ENCODE results near the gene CD19. TPM values are rescaled to one million over a fixed set of nuclear protein-coding genes. Genes with fewer than 3 reads are reported as not detected.
"Not testable (repeated sequence)": the region's sequence is repeated elsewhere in the genome, so short reads cannot be mapped to it uniquely, and the experiment has no call there.

CD19 gene
- total RNA-seq, 1 donor from 2014 or later, result not detected

DNA sequence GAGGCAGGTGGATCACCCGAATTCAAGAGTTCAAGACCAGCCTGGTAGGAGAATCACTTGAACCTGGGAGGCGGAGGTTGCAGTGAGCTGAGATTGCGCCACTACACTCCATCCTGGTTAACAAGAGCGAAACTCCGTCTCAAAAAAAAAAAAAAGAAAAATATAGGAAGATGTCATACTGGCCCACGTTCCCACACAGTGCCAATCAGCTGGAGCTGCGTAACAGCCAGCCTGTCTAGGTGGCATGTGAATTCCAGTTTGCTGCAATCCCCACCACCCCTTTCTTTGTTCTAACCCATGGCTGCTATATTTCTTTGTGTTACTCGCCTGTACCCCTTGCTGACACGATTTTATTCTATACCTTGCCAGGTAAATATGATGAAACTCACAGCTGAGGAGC lies 26.4 kb downstream of the CD19 start:
- Mint-ChIP-seq H3K27me3 (ENCODE audit: low read depth) (no peaks in the 10 kb centered on the region), H3K4me1 (no peaks in the 10 kb centered on the region), H3K36me3 (peaks cover 29% of the 10 kb centered on the region), H3K9me3 (no peaks in the 10 kb centered on the region), H3K4me3 (no peak overlapping the region), H3K27ac (no peak overlapping the region)
- TF ChIP-seq, protein P1, sequence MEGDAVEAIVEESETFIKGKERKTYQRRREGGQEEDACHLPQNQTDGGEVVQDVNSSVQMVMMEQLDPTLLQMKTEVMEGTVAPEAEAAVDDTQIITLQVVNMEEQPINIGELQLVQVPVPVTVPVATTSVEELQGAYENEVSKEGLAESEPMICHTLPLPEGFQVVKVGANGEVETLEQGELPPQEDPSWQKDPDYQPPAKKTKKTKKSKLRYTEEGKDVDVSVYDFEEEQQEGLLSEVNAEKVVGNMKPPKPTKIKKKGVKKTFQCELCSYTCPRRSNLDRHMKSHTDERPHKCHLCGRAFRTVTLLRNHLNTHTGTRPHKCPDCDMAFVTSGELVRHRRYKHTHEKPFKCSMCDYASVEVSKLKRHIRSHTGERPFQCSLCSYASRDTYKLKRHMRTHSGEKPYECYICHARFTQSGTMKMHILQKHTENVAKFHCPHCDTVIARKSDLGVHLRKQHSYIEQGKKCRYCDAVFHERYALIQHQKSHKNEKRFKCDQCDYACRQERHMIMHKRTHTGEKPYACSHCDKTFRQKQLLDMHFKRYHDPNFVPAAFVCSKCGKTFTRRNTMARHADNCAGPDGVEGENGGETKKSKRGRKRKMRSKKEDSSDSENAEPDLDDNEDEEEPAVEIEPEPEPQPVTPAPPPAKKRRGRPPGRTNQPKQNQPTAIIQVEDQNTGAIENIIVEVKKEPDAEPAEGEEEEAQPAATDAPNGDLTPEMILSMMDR (IDR thresholded peaks at IDR 0.05; ENCODE audit: unreplicated experiment), result no peak
- no peak for DNase-seq (ENCODE audit: low spot score in 2 of 2, unreplicated experiment in 2 of 2)

DNA sequence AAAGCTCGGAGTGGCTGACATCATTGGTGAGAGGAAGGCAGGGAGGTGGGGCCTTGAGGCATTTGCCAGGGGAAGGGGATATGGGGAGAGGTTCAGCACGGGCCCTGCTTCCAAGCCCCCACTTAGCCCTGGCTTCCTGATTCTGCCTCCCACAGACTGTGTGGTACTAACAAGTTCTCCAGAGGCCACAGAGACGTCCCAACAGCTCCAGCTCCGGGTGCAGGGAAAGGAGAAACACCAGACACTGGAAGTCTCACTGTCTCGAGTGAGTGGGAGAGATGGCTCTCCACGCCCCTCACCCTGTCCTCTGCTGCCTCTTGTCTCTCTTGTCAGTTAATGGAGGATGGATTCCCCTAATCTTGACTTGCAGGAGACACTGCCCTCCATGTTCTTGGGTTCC lies 27.1 kb downstream of the CD19 start:
- no peak for DNase-seq (ENCODE audit: low spot score in 2 of 2, unreplicated experiment in 2 of 2)
- no peaks in the 10 kb centered on the region for H3K27me3 Mint-ChIP-seq (ENCODE audit: low read depth)

DNA sequence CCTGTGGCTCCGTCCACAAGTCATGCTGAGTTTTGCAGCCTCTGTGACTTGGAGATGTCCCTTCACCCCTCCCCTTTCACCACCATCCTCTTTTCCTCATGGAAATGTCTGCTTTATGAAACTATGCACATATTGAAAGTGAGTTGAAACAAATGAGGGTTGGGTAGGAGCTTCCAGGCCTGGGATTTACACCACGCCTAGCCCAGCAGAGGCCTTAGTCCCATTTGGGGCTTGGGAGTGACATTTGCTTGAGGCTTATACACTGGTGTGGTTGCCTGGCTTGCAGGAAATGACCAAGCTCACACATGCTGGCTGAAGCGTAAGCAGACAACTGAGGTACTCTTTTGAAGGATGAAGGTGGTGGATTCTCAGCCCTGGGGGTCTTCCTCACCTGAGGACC lies 32.3 kb downstream of the CD19 start:
- Mint-ChIP-seq H3K27ac (no peak overlapping the region), H3K4me1 (no peaks in the 10 kb centered on the region), H3K36me3 (peaks cover 25% of the 10 kb centered on the region), H3K4me3 (no peak overlapping the region), H3K9me3 (no peaks in the 10 kb centered on the region), H3K27me3 (ENCODE audit: low read depth) (no peaks in the 10 kb centered on the region)
- no peak for DNase-seq (ENCODE audit: low spot score in 2 of 2, unreplicated experiment in 2 of 2)
- TF ChIP-seq, protein P1 (IDR thresholded peaks at IDR 0.05; ENCODE audit: unreplicated experiment), result no peak

More for the DNA sequence above, 27.1 kb downstream of the CD19 start:
- no peak overlapping the region for H3K4me3 Mint-ChIP-seq
- TF ChIP-seq, protein P1 (IDR thresholded peaks at IDR 0.05; ENCODE audit: unreplicated experiment), result no peak
- peaks cover 34% of the 10 kb centered on the region for H3K36me3 Mint-ChIP-seq
- no peak overlapping the region for H3K27ac Mint-ChIP-seq
- no peaks in the 10 kb centered on the region for H3K9me3 Mint-ChIP-seq
- no peaks in the 10 kb centered on the region for H3K4me1 Mint-ChIP-seq

DNA sequence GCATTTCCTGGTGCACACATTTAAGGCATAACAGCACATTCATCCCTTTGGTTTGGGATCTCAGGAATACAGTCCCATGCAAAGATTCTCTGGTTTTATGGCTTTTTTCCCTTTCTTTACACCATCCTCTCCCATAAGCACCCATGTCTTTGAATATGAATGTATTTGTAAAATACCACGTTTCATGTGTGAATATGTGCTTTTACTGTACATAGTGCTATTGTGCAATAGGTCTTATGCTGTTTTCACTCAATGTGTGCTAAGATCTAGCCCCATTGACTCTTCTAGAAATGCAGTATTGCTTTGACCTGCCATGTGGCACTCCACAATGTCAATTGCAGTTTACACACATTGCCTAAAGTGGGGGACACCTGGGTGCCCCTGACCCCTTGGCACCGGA lies 32.7 kb downstream of the CD19 start:
- peaks cover 23% of the 10 kb centered on the region for H3K36me3 Mint-ChIP-seq
- H3K4me3 Mint-ChIP-seq, result no peak overlapping the region
- H3K27ac Mint-ChIP-seq, result no peak overlapping the region
- no peaks in the 10 kb centered on the region for H3K27me3 Mint-ChIP-seq (ENCODE audit: low read depth)
- TF ChIP-seq, protein P1 (IDR thresholded peaks at IDR 0.05; ENCODE audit: unreplicated experiment), result no peak
- H3K9me3 Mint-ChIP-seq, result no peaks in the 10 kb centered on the region
- H3K4me1 Mint-ChIP-seq, result no peaks in the 10 kb centered on the region
- no peak for DNase-seq (ENCODE audit: low spot score in 2 of 2, unreplicated experiment in 2 of 2)

DNA sequence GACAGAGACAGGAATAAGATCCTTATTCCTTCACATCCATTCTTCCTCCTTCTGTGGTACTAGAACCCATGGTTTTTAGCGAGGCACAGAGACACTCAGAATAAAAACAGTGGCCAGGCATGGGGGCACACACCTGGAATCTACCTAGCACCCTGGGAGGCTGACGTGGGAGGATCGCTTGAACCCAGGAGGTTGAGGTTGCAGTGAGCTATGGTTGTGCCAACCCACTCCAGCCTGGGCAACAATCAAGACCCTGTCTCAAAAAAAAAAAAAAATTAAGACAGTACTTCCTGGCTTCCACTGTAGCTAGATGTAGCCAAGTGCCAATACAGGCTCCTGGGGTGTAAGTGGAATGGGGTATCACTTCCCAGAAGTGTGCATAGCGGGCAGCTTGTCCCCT lies 35.4 kb downstream of the CD19 start:
- TF ChIP-seq, protein P1 (IDR thresholded peaks at IDR 0.05; ENCODE audit: unreplicated experiment), result no peak
- Mint-ChIP-seq H3K9me3 (no peaks in the 10 kb centered on the region), H3K36me3 (peaks cover 13% of the 10 kb centered on the region), H3K27ac (no peak overlapping the region), H3K27me3 (ENCODE audit: low read depth) (no peaks in the 10 kb centered on the region), H3K4me1 (no peaks in the 10 kb centered on the region), H3K4me3 (no peak overlapping the region)
- no peak for DNase-seq (ENCODE audit: low spot score in 2 of 2, unreplicated experiment in 2 of 2)

DNA sequence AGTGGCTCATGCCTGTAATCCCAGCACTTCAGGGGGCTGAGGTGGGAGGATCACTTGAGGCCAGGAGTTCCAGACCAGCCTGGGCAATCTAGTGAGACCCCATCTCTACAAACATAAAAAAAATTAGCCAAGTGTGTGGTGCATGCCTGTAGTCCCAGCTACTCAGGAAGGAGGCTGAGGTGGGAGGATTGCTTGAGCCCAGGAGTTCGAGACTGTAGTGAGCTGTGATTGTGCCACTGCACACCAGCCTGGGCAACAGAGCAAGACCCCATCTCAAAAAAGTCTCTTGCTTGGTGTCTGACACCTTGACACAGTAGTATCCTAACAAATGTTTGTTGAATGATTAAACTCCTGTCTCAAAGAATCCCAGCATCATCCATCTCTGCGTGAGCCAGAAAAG lies 37.9 kb downstream of the CD19 start:
- not testable (repeated sequence) for H3K36me3 Mint-ChIP-seq; H3K4me1 Mint-ChIP-seq; H3K27ac Mint-ChIP-seq; H3K4me3 Mint-ChIP-seq; H3K27me3 Mint-ChIP-seq (ENCODE audit: low read depth); DNase-seq (ENCODE audit: low spot score in 2 of 2, unreplicated experiment in 2 of 2); H3K9me3 Mint-ChIP-seq

Measured in mesothelial cell of epicardium (in vitro differentiated cells).